Measurements from ENCODE around the gene PRR22.

DNA sequence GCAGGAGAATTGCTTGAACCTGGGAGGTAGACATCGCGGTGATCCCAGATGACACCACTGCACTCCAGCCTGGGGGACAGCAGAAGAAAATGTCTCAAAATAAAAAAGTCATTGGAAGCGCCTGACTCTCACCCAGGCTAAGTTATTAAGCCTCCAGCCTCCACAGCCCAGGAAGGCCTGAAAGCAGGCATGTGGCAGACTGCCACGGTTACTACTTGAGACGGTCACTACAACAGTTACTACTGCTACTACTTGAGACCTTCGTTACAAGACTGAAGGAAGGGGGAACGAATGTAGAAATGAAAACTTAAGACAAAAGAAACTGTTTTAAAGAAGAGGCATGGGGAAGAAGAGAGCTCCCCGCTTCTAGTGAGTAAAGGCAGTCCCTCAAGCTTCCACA, 9.6 kb downstream of the PRR22 start:
- TF ChIP-seq, protein P1, sequence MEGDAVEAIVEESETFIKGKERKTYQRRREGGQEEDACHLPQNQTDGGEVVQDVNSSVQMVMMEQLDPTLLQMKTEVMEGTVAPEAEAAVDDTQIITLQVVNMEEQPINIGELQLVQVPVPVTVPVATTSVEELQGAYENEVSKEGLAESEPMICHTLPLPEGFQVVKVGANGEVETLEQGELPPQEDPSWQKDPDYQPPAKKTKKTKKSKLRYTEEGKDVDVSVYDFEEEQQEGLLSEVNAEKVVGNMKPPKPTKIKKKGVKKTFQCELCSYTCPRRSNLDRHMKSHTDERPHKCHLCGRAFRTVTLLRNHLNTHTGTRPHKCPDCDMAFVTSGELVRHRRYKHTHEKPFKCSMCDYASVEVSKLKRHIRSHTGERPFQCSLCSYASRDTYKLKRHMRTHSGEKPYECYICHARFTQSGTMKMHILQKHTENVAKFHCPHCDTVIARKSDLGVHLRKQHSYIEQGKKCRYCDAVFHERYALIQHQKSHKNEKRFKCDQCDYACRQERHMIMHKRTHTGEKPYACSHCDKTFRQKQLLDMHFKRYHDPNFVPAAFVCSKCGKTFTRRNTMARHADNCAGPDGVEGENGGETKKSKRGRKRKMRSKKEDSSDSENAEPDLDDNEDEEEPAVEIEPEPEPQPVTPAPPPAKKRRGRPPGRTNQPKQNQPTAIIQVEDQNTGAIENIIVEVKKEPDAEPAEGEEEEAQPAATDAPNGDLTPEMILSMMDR (IDR thresholded peaks at IDR 0.05; ENCODE audit: low read depth, low read length) = no peak
- no peak for TF ChIP-seq POLR2A (IDR thresholded peaks at IDR 0.05; ENCODE audit: extremely low read depth, insufficient read length)
- no peak for TF ChIP-seq MYC (IDR thresholded peaks at IDR 0.05; ENCODE audit: low read depth, low read length)
- TF ChIP-seq, protein P2, sequence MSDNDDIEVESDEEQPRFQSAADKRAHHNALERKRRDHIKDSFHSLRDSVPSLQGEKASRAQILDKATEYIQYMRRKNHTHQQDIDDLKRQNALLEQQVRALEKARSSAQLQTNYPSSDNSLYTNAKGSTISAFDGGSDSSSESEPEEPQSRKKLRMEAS (IDR thresholded peaks at IDR 0.05; ENCODE audit: low read depth, low read length) = no peak
